Mucosa of descending colon (tissue), 3 donors: ENCODE measurements around the gene PRDM1. TPM values are rescaled to one million over a fixed set of nuclear protein-coding genes. Genes with fewer than 3 reads are reported as not detected.

Experiments used
- ATAC-seq: fragments of 200-7000 bp; cut with Tn5 transposase; one replicate; pipeline ENCODE4 v1.9.1; 2020; ENCODE audit warnings: mild to moderate bottlenecking, moderate library complexity
- DNase-seq, 3 donors: peaks; one replicate each; pipeline ENCODE4 v3.0.0-alpha.2; 2020
- H3K36me3 ChIP-seq: fragments of 200-600 bp; one replicate; pipeline ENCODE4 v1.8.0; 2021; ENCODE audit warnings: low read depth, mild to moderate bottlenecking
- H3K4me1 ChIP-seq: fragments of 200-600 bp; one replicate; pipeline ENCODE4 v1.8.0; 2021; ENCODE audit warnings: low read depth, mild to moderate bottlenecking
- H3K4me3 ChIP-seq: fragments of 200-600 bp; one replicate; pipeline ENCODE4 v1.8.0; 2021; ENCODE audit warnings: mild to moderate bottlenecking
- H3K9me3 ChIP-seq: fragments of 200-600 bp; one replicate; pipeline ENCODE4 v1.8.0; 2021; ENCODE audit warnings: mild to moderate bottlenecking
- intact Hi-C, 2 donors: fragments of 100-400 bp; cut with DNase I in 1 of 2; cut with micrococcal nuclease in 1 of 2; formaldehyde crosslinking; loops; one replicate each; pipeline versions ENCODE4 v1.11.0 to v1.11.1; 2022; cut with DNase I, micrococcal nuclease
- total RNA-seq, 3 donors: library from RNA; stranded (reverse); fragmentation: NEBNext Ultra II Directional in 2 of 3; extraction: Animal tissue kit (Norgen Biotek cat#: 25700) in 2 of 3; gene quantifications; one replicate each; pipeline versions ENCODE4 v1.2.1 to v1.2.4, GENCODE V29; 2021 to 2023
- TF ChIP-seq, protein P1 (sequence below): fragments of 200-600 bp; IDR thresholded peaks from one replicate; pipeline ENCODE4 v1.8.0; 2022; ENCODE audit warnings: antibody characterized with exemption, mild to moderate bottlenecking
- donor health status: DM: no; HTN: no; CAD: no; lungs with moderate emphysema.
- donor health status: DM: no; HTN: no; CAD: no.
- donor health status: DM: no; HTN: yes; CAD: no.

PRDM1 gene
- total RNA-seq, 3 donors from 2014 or later, result 10.5 to 30.7 (median 23.4) TPM

DNA sequence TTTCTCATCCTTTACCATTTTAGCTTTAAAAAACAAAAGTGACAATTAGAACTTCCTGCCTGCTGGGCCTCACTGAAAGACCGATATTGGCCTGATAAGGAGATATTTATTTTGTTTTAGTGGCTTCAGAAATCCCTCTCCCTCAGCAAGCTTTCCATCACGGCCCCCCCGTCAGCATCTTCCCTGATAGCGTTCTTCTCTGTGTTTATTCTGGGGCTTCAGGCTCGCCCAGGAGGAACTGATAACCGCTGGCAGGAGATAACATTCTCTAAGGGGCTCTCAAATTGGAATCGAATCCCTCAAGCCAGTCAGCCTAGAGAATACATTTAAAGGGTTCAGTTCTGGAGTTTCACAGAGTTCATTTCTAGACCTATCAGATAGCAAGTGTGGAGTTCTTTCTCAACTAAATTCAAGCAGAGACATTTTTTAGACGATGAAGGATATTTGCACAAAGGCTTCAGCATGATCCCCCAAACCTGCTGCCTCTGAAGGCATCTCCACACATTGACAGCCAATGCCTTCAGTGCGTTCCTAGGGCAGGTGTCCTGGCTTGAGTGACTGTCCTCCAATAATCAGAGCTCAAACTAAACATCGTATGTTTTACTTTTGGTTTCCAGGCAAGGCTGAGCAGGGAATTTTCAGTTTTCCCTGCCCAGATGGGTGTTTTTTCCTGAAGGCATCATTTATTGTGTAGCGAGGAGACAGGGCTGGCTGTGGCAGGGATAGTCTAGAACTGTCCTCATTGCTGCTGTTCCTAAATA is 17.0 kb downstream of the PRDM1 start:
- H3K36me3 ChIP-seq, result no peaks in the 10 kb centered on the region
- no peak overlapping the region for H3K4me3 ChIP-seq
- peak; percentile 37 for ATAC-seq
- intact Hi-C loops, result no loop called here
- H3K9me3 ChIP-seq, result no peaks in the 10 kb centered on the region
- no peak for DNase-seq
- H3K4me1 ChIP-seq, result peaks cover 11% of the 10 kb centered on the region
- TF ChIP-seq, protein P1, sequence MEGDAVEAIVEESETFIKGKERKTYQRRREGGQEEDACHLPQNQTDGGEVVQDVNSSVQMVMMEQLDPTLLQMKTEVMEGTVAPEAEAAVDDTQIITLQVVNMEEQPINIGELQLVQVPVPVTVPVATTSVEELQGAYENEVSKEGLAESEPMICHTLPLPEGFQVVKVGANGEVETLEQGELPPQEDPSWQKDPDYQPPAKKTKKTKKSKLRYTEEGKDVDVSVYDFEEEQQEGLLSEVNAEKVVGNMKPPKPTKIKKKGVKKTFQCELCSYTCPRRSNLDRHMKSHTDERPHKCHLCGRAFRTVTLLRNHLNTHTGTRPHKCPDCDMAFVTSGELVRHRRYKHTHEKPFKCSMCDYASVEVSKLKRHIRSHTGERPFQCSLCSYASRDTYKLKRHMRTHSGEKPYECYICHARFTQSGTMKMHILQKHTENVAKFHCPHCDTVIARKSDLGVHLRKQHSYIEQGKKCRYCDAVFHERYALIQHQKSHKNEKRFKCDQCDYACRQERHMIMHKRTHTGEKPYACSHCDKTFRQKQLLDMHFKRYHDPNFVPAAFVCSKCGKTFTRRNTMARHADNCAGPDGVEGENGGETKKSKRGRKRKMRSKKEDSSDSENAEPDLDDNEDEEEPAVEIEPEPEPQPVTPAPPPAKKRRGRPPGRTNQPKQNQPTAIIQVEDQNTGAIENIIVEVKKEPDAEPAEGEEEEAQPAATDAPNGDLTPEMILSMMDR, result no peak

DNA sequence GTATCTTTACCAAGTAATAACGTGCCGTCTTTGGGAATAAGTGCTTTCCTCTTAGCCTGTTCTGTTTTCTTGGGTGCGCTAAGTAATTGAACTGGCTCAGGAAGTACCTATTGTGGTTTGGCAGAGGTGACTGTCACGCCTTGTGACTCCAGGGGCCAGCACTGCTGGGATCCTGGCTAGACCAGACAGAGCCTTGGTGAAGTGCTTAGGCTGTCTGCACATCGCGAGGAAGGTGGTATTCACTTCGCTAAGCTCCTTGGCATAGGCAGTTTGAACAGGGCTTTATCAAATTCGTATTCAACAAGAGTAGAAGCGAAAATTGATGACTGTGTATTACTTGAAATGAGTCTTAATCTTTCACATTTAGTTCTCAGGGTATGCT is 17.6 kb downstream of the PRDM1 start:
- Histone ChIP-seq H3K4me1 (peaks cover 11% of the 10 kb centered on the region), H3K4me3 (no peak overlapping the region), H3K9me3 (no peaks in the 10 kb centered on the region), H3K36me3 (no peaks in the 10 kb centered on the region)
- no peak for DNase-seq
- ATAC-seq, result peak; percentile 68
- TF ChIP-seq, protein P1, result no peak
- intact Hi-C loops, result no loop called here

DNA sequence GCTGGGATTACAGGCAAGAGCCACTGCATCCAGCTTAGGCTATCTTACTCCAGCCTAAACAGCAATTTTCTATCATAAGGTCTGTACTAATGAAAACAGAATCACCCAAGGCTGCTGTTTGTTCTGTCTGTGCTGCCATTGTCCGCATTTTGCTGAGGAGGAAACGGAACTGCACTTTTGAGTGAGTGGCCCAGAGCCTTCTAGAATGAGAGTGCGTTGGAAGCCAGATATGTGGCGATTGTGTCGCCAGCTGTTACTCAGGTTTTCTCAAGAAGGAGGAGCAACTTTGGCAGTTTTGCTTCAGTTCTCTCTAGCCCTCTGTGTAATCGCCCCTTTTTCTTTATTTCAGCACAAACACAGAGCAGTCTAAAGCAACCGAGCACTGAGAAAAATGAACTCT is 18.3 kb downstream of the PRDM1 start:
- ATAC-seq (no peak), DNase-seq (no peak)
- intact Hi-C loops, result no loop called here
- Histone ChIP-seq H3K4me3 (no peak overlapping the region), H3K36me3 (no peaks in the 10 kb centered on the region), H3K4me1 (peaks cover 9% of the 10 kb centered on the region), H3K9me3 (no peaks in the 10 kb centered on the region)
- TF ChIP-seq, protein P1, result no peak

- TF ChIP-seq, protein P1, result no peak
- DNase-seq (no peak), ATAC-seq (no peak)
- peaks cover 8% of the 10 kb centered on the region for H3K4me1 ChIP-seq
- no peaks in the 10 kb centered on the region for H3K9me3 ChIP-seq
- H3K4me3 ChIP-seq, result no peak overlapping the region
- H3K36me3 ChIP-seq, result no peaks in the 10 kb centered on the region
- intact Hi-C loops, result no loop called here
These were observed 18.8 kb downstream of the PRDM1 start for GRCh38 chr6:106104941-106105340.

GRCh38 chr6:106105493-106105892 is 19.4 kb downstream of the PRDM1 start:
- intact Hi-C loops, result no loop called here
- DNase-seq (no peak), ATAC-seq (no peak)
- Histone ChIP-seq H3K36me3 (no peaks in the 10 kb centered on the region), H3K9me3 (no peaks in the 10 kb centered on the region), H3K4me1 (peaks cover 13% of the 10 kb centered on the region), H3K4me3 (no peak overlapping the region)
- TF ChIP-seq, protein P1, result no peak
